Medulla oblongata (tissue), 1 donor: Measurements from ENCODE around the gene TXNIP.
"Not testable (repeated sequence)": the region's sequence is repeated elsewhere in the genome, so short reads cannot be mapped to it uniquely, and the experiment has no call there.

ENCODE experiments used
- DNase-seq: peaks from one replicate; pipeline ENCODE4 v3.0.0-alpha.2; 2015; ENCODE audit errors: extremely low spot score

TXNIP gene, protein sequence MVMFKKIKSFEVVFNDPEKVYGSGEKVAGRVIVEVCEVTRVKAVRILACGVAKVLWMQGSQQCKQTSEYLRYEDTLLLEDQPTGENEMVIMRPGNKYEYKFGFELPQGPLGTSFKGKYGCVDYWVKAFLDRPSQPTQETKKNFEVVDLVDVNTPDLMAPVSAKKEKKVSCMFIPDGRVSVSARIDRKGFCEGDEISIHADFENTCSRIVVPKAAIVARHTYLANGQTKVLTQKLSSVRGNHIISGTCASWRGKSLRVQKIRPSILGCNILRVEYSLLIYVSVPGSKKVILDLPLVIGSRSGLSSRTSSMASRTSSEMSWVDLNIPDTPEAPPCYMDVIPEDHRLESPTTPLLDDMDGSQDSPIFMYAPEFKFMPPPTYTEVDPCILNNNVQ

DNA sequence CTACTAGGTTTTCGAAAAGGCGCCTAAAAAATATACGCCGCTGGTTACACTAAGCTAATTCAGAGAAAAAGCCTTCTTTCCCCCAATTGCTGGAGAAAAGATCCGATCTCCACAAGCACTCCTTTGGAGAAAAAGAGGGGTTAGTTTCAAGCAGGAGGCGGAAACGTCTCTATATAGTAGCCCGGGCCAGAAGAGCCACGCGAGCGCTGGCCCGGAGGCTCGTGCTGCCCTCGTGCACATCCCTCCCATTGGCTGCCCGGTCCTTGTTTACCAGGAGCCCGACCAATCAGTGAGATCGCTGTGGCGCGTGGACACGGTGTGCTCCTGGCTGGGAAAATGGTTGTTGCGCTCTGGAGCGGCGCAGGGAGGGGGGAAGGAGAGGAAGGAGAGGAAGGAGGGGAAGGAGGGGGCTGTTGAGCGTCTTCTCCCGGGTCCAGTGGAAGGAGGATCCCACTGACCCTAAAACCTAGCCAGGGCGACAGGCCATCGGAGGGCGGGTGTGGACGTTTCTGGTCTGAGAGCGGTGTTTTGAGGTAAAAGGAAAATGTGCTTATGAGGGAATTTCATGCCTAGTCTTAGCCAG is at the start of gene TXNIP:
Gene TXNIP, minus strand, starts transcription at position 147 of the 583 bp plus-strand sequence. CDS start 313 bp downstream, outside the sequence.
- peak; percentile 100 for DNase-seq

DNA sequence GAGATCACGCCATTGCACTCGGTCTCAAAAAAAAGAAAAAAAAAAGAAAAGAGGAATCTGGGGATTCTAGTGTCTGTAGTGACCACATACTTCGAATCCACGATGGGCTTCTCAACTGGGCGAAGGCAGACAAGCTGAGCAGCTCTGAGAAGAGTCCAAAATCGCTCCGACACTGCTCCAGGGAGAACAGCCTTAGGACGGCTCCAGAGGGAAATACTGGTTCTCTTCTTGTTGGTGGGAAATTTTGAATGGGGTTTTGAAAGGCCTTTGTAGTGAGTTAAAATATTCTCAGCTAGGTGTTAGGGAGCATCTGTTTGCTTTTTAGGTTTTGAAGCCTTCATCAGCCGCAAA is 43.4 kb upstream of the TXNIP start:
- peak; percentile 31 for DNase-seq

DNA sequence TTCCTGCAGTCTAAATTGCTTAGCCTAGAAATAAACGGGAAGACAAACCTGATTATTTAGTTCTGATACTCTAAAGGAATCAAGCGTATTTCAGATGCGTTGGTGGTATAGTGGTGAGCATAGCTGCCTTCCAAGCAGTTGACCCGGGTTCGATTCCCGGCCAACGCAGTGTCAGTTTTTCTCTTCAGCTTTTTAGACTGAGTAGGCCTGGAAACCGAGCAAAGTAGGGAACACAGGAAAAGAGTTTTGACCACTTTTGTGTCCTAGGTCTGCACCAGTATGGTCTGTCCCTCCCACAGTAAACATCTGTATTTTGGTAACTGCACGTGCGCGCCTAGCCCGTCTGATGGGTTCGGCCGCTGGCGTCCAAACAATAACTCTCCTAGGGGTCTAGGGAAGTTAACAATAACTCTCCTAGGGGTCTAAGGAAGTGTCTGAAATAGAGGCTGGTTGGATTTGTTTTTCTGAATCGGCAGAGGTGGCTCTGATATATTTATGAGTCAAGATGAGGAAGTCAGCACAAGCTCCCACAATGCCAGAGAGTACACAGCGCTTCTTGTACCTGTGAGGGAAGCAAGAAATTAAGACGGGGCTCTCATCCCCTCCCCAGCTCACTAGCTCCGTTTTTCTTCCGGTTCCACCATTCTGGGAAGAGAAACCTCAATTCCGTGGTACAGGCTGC is 40.7 kb upstream of the TXNIP start:
- peak; percentile 96 for DNase-seq

DNA sequence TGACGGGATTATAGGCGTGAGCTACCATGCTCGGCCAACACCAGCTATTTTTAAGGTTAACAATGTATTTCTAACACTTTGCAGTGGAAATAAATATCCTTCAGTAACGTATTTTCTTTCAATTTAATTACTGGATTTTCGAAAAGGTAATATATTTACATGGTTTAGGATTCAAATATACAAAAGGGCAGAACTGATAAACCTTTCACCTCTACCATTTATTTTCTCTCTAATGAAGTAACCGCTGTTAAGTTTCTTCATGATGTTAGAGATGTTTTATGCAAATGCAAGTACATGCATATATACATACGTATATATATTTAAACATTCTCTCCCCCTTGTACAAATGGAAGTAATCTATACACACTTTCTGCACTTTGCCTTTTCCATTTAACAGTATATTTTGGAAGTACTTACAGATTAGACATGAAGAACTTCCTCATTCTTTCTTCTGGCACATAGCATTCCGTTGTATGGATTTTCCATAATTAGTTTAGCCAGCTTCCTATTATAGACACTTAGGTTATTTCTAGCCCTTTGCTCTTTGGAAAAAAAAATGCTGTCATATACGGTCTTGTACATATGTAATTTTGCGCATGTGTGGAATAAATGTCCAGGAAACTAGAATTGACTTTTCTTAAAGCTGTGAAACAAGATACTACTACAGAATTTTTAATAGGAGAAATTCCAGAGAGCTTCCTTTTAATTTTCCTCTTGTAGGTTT is 40.0 kb upstream of the TXNIP start:
- peak; percentile 40 for DNase-seq

DNA sequence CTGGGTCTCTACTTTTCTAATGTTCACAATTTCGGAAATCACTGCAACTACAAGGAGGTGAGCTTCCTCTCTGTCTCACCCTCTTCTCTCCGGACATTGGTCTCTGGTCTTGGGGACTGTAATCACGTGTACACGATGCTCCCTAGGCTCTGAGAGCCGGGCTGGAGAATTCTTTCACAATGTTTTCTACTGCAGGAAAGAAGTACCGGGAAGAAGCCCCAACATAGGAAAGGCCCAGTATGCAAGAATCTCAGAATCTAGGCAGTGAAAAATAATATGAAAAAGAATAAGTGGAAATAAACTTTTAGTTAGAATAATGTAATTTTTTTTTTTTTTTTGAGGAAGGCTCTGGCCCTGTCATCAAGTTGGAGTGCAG is 38.7 kb upstream of the TXNIP start:
- DNase-seq, result peak; percentile 46

DNA sequence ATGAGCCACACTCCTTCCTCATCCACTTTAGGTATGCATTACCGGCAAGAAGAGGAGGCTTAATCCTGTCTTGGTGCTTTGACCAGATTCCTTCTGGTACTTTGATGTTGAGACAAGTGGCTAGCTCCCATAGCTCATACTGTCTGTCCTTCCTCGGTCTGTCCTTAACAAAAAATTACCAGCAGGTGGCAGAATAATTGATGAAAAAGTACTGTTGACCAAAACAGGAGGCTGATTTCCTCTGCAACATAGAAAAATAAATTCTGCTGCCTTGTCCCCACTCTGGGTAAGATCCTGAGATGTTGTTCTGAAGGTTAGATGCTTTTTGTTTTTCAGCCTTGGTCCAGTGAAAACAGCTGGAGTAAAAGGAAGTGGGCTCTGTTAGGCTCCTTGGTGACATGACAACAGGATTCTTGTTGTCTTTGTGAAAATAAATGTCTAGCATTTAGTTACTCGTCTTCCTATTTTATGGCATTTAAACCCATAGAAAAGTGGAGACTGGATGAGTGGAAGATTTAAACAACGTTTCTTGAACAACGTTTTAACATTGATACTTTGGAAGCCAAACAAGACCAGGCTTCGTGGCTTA is 36.3 kb upstream of the TXNIP start:
- peak; percentile 68 for DNase-seq

DNA sequence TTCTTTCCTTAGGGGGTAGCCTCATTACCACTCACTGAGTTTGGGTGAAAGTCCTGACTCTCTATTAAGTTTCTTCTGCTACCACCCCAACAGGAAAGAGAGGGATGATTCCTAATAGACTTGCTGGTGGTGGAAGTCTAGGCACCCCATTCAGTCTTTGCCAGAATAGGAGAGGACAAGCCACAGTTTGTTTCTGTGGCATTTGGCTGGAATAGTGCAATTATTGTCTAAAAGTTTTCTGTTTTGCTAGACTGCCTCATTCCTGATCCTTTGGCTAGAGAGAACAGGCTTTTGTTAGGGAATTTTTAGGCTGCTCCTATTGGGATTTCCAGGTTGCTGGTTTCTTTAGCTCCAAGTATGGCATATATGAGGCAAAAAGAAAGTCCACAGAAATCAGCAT is 35.1 kb upstream of the TXNIP start:
- peak; percentile 74 for DNase-seq

DNA sequence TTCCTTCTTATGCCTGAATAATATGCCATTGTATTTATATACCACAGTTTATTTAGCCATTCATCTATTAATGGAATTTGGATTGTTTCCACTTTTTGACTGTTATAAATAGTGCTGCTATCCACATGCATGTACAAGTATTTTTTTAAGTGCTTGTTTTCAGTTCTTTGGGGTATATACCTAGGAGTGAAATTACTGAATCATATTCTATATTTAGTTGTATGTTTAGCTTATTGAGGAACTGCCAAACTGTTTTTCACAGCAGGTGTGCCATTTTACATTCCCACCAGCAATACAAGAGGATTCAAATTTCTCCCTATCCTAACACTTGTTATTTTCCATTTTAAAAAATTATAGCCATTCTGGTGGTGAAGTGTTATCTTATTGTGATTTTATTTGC is 32.7 kb upstream of the TXNIP start:
- DNase-seq, result no peak

DNA sequence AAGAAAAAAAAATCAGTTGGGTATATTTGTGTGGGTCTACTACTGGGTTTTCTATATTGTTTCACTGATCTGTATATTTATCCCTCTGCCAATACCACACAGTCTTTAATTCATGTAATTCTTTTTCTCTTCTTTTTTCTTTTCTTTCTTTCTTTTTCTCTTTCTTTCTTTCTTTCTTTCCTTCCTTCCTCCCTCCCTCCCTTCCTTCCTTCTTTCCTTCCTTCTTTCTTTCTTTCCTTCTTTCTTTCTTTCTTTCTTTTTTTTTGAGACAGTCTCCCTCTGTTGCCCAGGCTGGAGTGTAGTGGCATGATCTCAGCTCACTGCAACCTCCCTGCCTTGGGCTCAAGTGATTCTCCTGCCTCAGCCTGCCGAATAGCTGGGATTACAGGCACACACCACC is 30.3 kb upstream of the TXNIP start:
- DNase-seq, result not testable (repeated sequence)

DNA sequence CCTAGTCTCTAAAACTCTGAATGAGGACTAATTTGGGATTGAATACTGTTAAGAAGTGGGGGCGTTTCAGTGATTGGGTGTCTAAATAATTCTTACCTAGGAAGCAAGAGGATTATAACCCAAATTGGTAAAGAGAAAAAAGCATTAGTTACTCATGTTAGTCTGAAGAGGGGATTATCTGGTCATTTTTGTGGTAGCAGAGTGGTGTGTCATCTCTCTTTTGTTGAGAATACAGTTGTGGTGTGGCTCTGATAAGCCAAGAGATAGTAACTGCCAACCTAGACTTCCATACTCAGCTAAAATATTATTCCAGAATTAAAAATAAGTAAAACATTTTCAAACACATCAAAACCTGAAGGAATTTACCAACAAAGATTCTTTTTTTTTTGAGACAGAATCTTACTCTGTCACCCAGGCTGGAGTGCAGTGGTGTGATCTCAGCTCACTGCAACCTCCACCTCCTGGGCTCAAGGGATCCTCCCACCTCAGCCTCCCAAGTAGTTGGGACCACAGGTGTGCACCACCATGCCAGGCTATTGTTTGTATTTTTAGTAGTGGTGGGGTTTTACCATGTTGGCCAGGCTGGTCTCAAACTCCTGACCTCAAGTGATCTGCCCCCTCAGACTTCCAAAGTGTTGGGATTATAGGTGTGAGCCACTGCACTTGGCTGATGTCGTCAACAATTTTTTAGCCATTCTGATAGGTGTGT is 29.6 kb upstream of the TXNIP start:
- not testable (repeated sequence) for DNase-seq

DNA sequence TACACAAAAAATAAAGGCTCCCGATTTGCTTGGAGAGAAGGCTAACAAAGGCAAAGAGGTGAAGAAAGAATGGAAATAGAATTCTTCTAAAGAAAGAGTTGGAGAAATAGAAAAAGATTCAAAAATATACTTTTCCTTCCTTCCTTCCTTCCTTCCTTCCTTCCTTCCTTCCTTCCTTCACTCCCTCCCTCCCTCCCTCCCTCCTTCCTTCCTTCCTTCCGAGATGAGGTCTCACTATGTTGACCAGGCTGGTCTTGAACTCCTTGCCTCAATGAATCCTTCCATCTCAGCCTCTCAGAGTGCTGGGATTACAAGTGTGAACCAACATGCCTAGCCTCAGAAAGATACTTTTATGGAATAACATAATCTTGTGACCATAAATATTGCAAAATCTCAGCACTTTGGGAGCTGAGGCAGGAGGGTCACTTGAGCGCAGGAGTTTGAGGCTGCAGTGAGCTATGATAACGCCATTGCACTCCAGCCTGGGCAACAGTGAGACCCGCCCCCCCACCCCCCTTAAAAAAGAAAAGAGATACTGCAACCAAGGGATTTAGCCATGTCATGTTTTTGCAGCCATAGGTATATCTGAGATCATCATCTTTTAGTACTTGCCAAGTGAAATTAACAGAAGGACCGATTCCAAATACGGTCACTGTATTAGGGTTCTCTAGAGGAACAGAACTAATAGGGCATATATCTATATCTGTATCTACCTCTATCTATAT is 26.2 kb upstream of the TXNIP start:
- DNase-seq, result no peak

DNA sequence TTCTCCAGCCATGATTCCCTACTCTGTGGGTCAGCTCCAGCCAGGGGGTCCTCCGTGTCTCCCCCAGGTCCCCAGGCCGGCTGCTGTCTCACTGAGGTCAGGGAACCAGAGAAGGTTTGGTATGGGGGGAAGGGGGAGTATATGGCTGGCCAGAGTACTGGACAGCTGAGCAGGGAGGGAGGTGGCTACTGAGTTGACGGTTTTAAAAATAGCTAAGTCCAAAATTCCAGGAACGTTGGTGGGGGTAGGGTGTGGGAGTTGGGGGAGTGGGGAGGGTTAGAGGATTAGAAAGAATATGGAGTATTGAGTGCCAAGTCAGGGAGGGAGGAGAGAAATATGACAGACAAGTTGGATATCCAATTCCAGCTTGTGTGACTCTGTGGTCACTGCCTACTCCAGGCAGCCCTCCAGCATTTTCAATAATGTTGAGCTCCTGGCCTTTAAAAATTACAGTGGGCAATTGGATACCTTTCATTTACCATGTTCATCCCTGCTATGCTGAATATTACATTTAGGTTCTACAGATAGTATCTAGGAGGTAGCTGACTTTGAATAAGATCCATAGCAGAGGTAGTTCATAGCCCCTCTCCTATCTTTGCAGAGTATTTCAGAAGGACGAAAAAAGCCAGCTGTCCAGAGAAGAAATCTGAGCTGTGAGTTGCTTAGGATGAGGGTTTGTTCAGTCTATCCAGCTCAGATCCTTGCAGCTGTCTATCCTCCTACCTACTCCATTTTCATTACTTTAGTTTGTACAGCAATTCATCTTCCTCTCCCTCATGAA is 25.4 kb upstream of the TXNIP start, which contains the start of gene HJV:
Gene HJV, minus strand, starts transcription at position 114 of the 781 bp plus-strand sequence. CDS start 1,504 bp downstream, outside the sequence.
- DNase-seq, result no peak

DNA sequence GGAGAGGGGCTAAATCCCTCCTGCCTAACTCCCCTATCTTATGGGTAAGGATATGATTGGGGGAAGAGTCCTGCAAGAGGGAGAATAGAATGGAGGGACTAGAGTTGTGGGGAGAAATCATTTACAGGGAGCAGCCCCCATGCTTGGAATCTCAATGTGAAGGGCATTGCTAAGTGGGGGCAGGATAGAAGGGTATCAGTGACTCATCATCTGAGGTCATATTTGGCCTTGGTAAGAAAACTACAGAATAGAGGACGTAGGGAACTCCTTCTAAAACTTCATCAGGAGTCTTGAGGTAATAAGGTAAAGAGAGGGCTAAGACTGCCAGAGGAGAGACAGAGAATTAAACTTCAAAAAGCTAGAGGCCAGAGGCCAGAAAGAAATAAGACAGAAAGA is 24.7 kb upstream of the TXNIP start:
- no peak for DNase-seq

DNA sequence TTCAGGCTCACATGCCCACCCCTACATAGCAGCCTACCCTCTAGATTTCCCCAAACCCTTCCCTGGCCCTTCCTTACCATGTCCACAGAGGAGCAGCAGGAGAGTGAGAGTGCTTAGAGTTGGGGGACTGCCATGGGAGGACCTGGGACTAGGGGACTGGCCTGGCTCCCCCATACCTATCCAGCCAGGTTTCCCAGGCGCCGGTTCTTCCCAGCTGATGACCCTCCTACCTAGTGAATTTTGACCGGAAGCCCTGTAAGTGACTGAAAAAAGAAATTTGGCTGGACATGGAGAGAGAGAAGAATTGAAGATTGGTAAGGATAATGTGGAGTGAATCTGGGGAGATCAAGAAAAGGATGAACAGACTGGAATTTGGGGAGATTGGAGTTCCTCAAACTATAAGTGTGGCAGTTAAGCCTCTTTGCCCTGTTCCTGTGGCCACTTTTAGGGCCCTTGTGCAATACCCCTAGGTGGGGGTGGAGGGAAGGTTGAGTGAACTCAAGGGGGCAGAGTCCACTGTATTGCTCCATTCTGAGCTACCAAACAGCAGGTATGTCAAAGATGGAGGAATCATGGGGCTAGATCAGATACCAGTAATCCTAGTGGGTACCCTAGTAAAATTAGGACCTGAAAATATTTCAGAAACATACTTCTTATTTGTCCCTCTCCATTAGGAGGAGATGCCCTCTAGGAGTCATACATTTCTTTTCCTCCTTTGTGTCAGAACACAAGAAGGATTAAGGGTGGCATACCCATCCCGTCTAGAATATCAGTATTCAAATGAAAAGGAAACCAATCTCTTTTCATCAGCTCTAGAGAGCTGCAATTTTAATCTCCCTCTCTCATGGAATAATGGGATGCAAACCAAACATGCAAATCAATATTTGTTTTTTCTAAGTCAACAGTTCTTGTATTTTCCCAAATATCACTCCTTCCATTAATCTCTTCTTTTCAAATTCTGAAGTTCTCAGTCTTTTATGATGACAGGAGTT is 24.0 kb upstream of the TXNIP start:
- no peak for DNase-seq

DNA sequence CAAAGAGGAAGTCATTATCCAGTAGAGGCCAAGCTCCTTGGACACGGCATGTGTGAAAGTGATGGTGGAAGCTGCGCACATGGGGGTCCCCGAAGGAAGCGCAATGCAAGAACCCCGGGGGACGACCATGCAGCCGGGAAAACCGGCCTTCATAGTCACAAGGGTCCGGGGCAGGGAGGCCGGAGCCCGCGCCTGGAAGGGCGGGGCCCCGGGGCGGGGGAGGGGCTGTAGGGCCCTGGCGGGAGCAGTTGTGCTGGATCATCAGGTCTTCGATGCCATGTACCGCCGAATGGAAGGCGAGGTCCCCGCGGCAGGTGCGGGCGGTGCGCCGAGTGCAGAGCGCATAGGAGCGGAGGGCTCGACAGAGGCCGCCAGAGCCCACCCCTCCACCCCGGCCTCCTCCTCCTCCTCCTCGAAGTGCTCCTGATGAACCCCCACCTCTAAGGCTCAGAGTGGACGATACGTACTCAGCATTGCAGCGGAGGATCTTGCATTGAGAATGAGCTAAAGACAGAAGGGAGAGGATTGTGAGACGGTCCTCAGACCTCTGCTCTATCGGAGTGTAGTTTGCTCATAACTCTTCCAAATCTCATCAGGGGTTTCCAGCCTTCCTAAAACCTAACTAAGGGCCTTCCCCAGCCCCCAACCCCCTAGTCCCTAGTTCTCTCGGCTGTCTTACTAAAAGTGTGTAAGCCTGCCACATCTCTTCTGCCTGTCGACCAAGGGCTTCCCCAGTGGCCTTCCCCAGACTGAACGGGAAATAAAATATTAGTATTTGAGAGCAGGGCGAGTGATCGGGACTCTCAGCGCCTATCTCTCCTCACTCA is 23.1 kb upstream of the TXNIP start:
- DNase-seq, result no peak

DNA sequence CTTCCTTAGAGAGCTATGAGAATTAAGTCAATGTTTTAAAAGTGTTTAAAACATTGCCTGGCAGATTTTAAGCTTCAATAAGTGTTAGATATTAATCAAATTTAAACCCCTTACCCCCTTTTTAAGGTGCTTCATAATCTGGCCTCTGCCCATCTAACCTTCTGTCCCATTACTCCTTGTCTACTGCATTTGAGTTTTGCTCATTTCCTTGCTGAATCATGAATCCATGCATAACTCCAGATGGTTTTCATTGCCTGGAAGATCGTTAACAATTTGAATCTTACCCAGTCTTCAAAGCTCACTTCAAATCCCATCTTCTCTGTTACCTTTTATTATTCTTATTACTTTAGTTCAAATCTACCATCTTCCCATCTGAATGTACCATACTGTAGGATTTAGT is 20.5 kb upstream of the TXNIP start:
- DNase-seq, result no peak

DNA sequence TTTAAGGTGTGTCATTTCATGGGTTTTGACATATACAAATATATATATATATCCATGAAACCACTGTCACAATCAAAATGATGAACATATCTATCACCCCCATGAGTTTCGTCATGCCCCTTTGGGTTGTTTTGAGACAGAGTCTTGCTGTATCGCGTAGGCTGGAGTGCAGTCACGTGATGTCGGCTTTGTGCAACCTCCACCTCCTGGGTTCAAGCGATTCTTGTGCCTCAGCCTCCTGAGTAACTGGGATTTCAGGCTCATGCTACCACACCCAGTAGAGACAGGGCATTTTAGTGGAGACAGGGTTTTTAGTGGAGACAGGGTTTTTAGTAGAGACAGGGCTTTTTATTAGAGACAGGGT is 17.2 kb upstream of the TXNIP start:
- no peak for DNase-seq
